A673 (cell line): ENCODE measurements around the gene PARD3.

ENCODE experiments used
- CTCF ChIP-seq: fragments of 300-800, 200-600 bp; sonication (generic); conservative IDR thresholded peaks from 2 replicates; pipeline ENCODE4 v1.5.1; 2017; ENCODE audit warnings: low read depth, mild to moderate bottlenecking, antibody characterized with exemption, low read length, moderate library complexity, mixed read lengths
- EZH2 ChIP-seq: fragments of 200-600 bp; sonication (generic); IDR thresholded peaks from 2 replicates; pipeline ENCODE4 v1.6.1; 2017; ENCODE audit warnings: borderline replicate concordance, low read depth, mild to moderate bottlenecking, mixed read lengths, antibody characterized with exemption, low read length; ENCODE audit not compliant: poor library complexity, severe bottlenecking

GRCh38 chr10:34183016-34183796, 631.9 kb downstream of the PARD3 start:
- TF ChIP-seq CTCF (no peak), EZH2 (no peak)
